GM18526 (cell line): ENCODE measurements around the gene HLTF.

ENCODE experiments used
- POLR2A ChIP-seq: IDR thresholded peaks from 3 replicates; pipeline ENCODE4 v1.6.1; 2011; ENCODE audit not compliant: insufficient read length; ENCODE audit errors: extremely low read depth

The HLTF gene

GRCh38 chr3:149013726-149014125 is 72.6 kb downstream of the HLTF start:
- TF ChIP-seq POLR2A, result no peak

- no peak for TF ChIP-seq POLR2A
Measured at GRCh38 chr3:149011676-149012075, 74.7 kb downstream of the HLTF start.

- no peak for TF ChIP-seq POLR2A
Measured at GRCh38 chr3:149010966-149011365, 75.4 kb downstream of the HLTF start.

- TF ChIP-seq POLR2A, result no peak
Measured at GRCh38 chr3:149010504-149010951, 75.8 kb downstream of the HLTF start.

- no peak for TF ChIP-seq POLR2A
Measured at GRCh38 chr3:149009732-149010131, 76.6 kb downstream of the HLTF start.

GRCh38 chr3:149007567-149008257 is 78.6 kb downstream of the HLTF start:
- no peak for TF ChIP-seq POLR2A

GRCh38 chr3:149005416-149005815 is 80.9 kb downstream of the HLTF start:
- no peak for TF ChIP-seq POLR2A

- no peak for TF ChIP-seq POLR2A
Measured at GRCh38 chr3:149004622-149005021, 81.7 kb downstream of the HLTF start.

GRCh38 chr3:149003653-149004305 is 82.6 kb downstream of the HLTF start:
- TF ChIP-seq POLR2A, result no peak

- TF ChIP-seq POLR2A, result no peak
Measured at GRCh38 chr3:149001727-149002126, 84.6 kb downstream of the HLTF start.

GRCh38 chr3:149000206-149000745 is 86.1 kb downstream of the HLTF start:
- TF ChIP-seq POLR2A, result no peak

- TF ChIP-seq POLR2A, result no peak
Measured at GRCh38 chr3:148999806-149000205, 86.5 kb downstream of the HLTF start.

GRCh38 chr3:148998715-148999423 is 87.5 kb downstream of the HLTF start:
- TF ChIP-seq POLR2A, result no peak

GRCh38 chr3:148998297-148998696 is 88.0 kb downstream of the HLTF start:
- no peak for TF ChIP-seq POLR2A

GRCh38 chr3:148997623-148998022 is 88.7 kb downstream of the HLTF start:
- no peak for TF ChIP-seq POLR2A
